Neutrophil (primary cell): ENCODE data around the gene LCN2.
"Not testable (repeated sequence)": the region's sequence is repeated elsewhere in the genome, so short reads cannot be mapped to it uniquely, and the experiment has no call there.

Source experiments
- H3K27ac ChIP-seq: fragments of 200-600 bp; sonication (generic); 2 replicates; pipeline ENCODE4 v1.5.1; 2016; ENCODE audit warnings: mild to moderate bottlenecking, moderate library complexity
- H3K27me3 ChIP-seq: fragments of 200-600 bp; sonication (generic); 2 replicates; pipeline ENCODE4 v1.6.0; 2016; ENCODE audit warnings: mild to moderate bottlenecking
- H3K36me3 ChIP-seq: fragments of 200-600 bp; sonication (generic); 2 replicates; pipeline ENCODE4 v1.5.1; 2017
- H3K4me1 ChIP-seq, 2 experiments: fragments of 200-600 bp in 1 of 2; sonication (generic) in 1 of 2; 1 replicate in 1 of 2; 2 replicates in 1 of 2; pipeline versions ENCODE4 v1.5.1 to v1.6.1; 2013 to 2016; ENCODE audit warnings: low read depth in 1 of 2, low read length in 1 of 2, mild to moderate bottlenecking in 1 of 2, moderate library complexity in 1 of 2; ENCODE audit not compliant: control insufficient read depth in 1 of 2, insufficient read depth in 1 of 2
- H3K4me3 ChIP-seq, 2 experiments: fragments of 200-600 bp in 1 of 2; sonication (generic) in 1 of 2; 1 replicate in 1 of 2; 2 replicates in 1 of 2; pipeline ENCODE4 v1.5.1; 2013 to 2016; ENCODE audit warnings: low read depth in 1 of 2, low read length in 1 of 2, mild to moderate bottlenecking in 1 of 2, moderate library complexity in 1 of 2
- H3K9me3 ChIP-seq: fragments of 200-600 bp; sonication (generic); 2 replicates; pipeline ENCODE4 v1.5.1; 2016
- CTCF ChIP-seq: fragments of 200-600 bp; sonication (generic); IDR thresholded peaks from 2 replicates; pipeline ENCODE4 v1.5.1; 2016; ENCODE audit warnings: antibody characterized with exemption

The LCN2 gene

GRCh38 chr9:128106181-128106939 is 42.9 kb upstream of the LCN2 start:
- H3K4me1 ChIP-seq, result peaks cover 0 to 4% of the 10 kb centered on the region in 2 experiments
- TF ChIP-seq CTCF, result no peak
- H3K36me3 ChIP-seq, result peaks cover 70% of the 10 kb centered on the region
- no peak overlapping the region for H3K27ac ChIP-seq
- H3K9me3 ChIP-seq, result no peaks in the 10 kb centered on the region
- no peak overlapping the region for H3K4me3 ChIP-seq
- no peaks in the 10 kb centered on the region for H3K27me3 ChIP-seq

DNA sequence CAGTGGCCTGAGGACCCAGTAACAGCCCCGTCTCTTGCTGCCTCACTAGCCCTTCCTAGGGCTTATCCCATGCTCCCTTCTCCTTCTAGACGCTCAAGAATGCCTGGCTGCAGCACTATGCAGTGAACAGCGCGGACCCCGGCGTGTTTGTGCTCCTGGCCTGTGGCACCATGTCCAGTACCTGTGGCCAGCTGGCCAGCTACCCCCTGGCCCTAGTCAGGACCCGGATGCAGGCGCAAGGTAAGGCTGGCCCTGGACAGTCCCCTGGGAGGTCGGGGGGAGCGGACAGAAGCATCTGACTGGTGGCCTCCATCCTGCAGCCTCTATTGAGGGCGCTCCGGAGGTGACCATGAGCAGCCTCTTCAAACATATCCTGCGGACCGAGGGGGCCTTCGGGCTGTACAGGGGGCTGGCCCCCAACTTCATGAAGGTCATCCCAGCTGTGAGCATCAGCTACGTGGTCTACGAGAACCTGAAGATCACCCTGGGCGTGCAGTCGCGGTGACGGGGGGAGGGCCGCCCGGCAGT is 42.2 kb upstream of the LCN2 start:
- no peak for TF ChIP-seq CTCF

GRCh38 chr9:128107468-128108268 is 41.6 kb upstream of the LCN2 start:
- H3K4me1 ChIP-seq, result peaks cover 0 to 4% of the 10 kb centered on the region in 2 experiments
- no peak for TF ChIP-seq CTCF
- H3K9me3 ChIP-seq, result no peaks in the 10 kb centered on the region
- H3K27me3 ChIP-seq, result no peaks in the 10 kb centered on the region
- peaks cover 57% of the 10 kb centered on the region for H3K36me3 ChIP-seq
- no peak overlapping the region for H3K27ac ChIP-seq
- no peak overlapping the region for H3K4me3 ChIP-seq

More for the DNA sequence above, 42.2 kb upstream of the LCN2 start:
- Histone ChIP-seq H3K9me3 (no peaks in the 10 kb centered on the region), H3K4me1 (peaks cover 0 to 4% of the 10 kb centered on the region in 2 experiments), H3K4me3 (no peak overlapping the region), H3K27ac (no peak overlapping the region), H3K27me3 (no peaks in the 10 kb centered on the region), H3K36me3 (peaks cover 64% of the 10 kb centered on the region)

- Histone ChIP-seq H3K27ac (no peak overlapping the region), H3K27me3 (no peaks in the 10 kb centered on the region), H3K9me3 (no peaks in the 10 kb centered on the region), H3K4me1 (no peaks in the 10 kb centered on the region), H3K4me3 (no peak overlapping the region), H3K36me3 (peaks cover 49% of the 10 kb centered on the region)
- TF ChIP-seq CTCF, result no peak
Observed at GRCh38 chr9:128108269-128109049, 40.8 kb upstream of the LCN2 start.

DNA sequence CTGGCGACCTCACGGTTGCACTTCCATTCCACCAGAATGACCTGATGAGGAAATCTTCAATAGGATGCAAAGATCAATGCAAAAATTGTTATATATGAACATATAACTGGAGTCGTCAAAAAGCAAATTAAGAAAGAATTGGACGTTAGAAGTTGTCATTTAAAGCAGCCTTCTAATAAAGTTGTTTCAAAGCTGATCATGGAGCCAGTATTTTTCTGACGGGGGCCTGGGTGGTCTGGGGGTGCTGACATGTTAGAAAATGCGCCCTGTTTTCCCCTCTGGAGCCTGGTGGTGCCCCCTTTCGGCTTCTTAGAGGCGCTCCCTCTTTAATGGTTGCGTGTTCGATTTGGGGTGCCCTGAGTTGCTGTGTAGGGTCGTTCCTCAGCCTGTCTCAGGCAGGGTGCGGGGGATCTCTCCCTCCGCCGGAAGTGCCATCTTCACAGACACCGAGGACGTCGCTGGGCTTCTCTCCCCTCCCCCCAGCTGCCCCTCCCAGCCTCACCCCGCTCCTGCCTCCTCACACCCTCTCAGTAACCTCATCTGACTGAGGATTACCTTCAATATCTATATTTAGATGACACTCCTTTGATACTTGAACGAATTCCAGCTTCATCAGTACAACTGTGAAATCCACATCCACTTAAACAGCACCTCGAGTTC is 40.1 kb upstream of the LCN2 start:
- TF ChIP-seq CTCF, result no peak
- Histone ChIP-seq H3K36me3 (peaks cover 44% of the 10 kb centered on the region), H3K27ac (no peak overlapping the region), H3K4me1 (no peaks in the 10 kb centered on the region), H3K27me3 (no peaks in the 10 kb centered on the region), H3K4me3 (no peak overlapping the region), H3K9me3 (no peaks in the 10 kb centered on the region)

DNA sequence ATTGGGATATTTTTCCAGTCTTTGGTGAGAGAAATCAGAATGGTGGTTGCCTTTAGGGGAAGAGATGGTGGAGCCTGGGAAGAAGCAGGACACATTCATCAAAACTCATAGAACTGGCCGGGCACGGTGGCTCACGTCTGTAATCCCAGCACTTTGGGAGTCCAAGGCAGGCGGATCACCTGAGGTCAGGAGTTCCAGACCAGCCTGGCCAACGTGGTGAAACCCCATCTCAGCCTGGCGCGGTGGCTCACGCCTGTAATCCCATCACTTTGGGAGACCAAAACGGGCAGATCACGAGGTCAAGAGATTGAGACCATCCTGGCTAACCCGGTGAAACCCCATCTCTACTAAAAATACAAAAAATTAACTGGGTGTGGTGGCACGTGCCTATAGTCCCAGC is 37.5 kb upstream of the LCN2 start:
- not testable (repeated sequence) for H3K9me3 ChIP-seq, H3K4me1 ChIP-seq, H3K27ac ChIP-seq, H3K27me3 ChIP-seq, H3K4me3 ChIP-seq
- peaks cover 29% of the 10 kb centered on the region for H3K36me3 ChIP-seq
